GM12878 (cell line): Measurements from ENCODE around the gene SMPX.

Source experiments
- ATF3 ChIP-seq: IDR thresholded peaks from 2 replicates; pipeline ENCODE4 v1.6.1; 2011; ENCODE audit warnings: low read depth, mild to moderate bottlenecking, low read length, moderate library complexity, borderline replicate concordance; ENCODE audit errors: extremely low read depth
- CBX5 ChIP-seq: sonication (generic); IDR thresholded peaks from 2 replicates; pipeline ENCODE4 v1.6.1; 2016; ENCODE audit warnings: low read depth, moderate library complexity, mild to moderate bottlenecking, inconsistent platforms
- CEBPB ChIP-seq, 2 experiments: fragments of 150-350 bp in 1 of 2; IDR thresholded peaks; 2 replicates each; pipeline ENCODE4 v1.6.1; 2012 to 2014; ENCODE audit warnings: low read depth in 2 of 2, low read length in 2 of 2, borderline replicate concordance in 1 of 2, inconsistent platforms in 1 of 2
- CTCF ChIP-seq, 3 experiments: IDR thresholded peaks in 2 of 3; conservative IDR thresholded peaks in 1 of 3; 2 replicates each; pipeline ENCODE4 v1.5.1; 2011; ENCODE audit warnings: low read depth in 3 of 3, low read length in 3 of 3, mild to moderate bottlenecking in 3 of 3, control low read depth in 2 of 3, moderate library complexity in 2 of 3, inconsistent platforms in 1 of 3, mixed read lengths in 1 of 3; ENCODE audit not compliant: control insufficient read depth in 2 of 3, insufficient read depth in 1 of 3; ENCODE audit errors: extremely low read depth in 1 of 3
- ESRRA ChIP-seq: IDR thresholded peaks from 2 replicates; pipeline ENCODE4 v1.6.1; 2012; ENCODE audit warnings: mild to moderate bottlenecking, low read length, improper control_type of control experiment
- NFYB ChIP-seq: IDR thresholded peaks from 2 replicates; pipeline ENCODE4 v1.6.1; 2011; ENCODE audit warnings: low read depth, mild to moderate bottlenecking, low read length, improper control_type of control experiment, moderate library complexity; ENCODE audit not compliant: insufficient read depth
- NKRF ChIP-seq: fragments of 450-650 bp; conservative IDR thresholded peaks from 2 replicates; pipeline ENCODE4 v1.6.1; 2017; ENCODE audit warnings: mild to moderate bottlenecking, moderate library complexity
- PKNOX1 ChIP-seq: fragments of 450-650 bp; IDR thresholded peaks from 2 replicates; pipeline ENCODE4 v1.6.1; 2016; ENCODE audit warnings: mild to moderate bottlenecking
- POLR2A ChIP-seq: IDR thresholded peaks from 2 replicates; pipeline ENCODE4 v1.6.1; 2011; ENCODE audit warnings: low read depth, mild to moderate bottlenecking, low read length
- SMC3 ChIP-seq: IDR thresholded peaks from 2 replicates; pipeline ENCODE4 v1.6.1; 2011; ENCODE audit warnings: low read length, improper control_type of control experiment, borderline replicate concordance
- TAF1 ChIP-seq: IDR thresholded peaks from 2 replicates; pipeline ENCODE4 v1.6.1; 2011; ENCODE audit warnings: mild to moderate bottlenecking, low read depth, low read length, borderline replicate concordance
- ZBTB33 ChIP-seq: fragments of 450-650 bp; IDR thresholded peaks from 2 replicates; pipeline ENCODE4 v1.6.1; 2017; ENCODE audit warnings: mild to moderate bottlenecking
- ZNF274 ChIP-seq: IDR thresholded peaks from one replicate; pipeline ENCODE4 v1.8.0; 2011; ENCODE audit not compliant: insufficient read length, insufficient read depth

GRCh38 chrX:21744060-21744459 is 13.9 kb downstream of the SMPX start:
- TF ChIP-seq POLR2A: no peak
- no peak for TF ChIP-seq ESRRA
- no peak for TF ChIP-seq CTCF (IDR thresholded peaks at IDR 0.05 in 2 of 3, conservative IDR thresholded peaks at IDR 0.05 in 1 of 3; ENCODE audit: control insufficient read depth in 2 of 3, extremely low read depth in 1 of 3, insufficient read depth in 1 of 3, low read depth in 3 of 3, low read length in 3 of 3)
- TF ChIP-seq CBX5: no peak
- no peak for TF ChIP-seq ATF3
- no peak for TF ChIP-seq TAF1
- TF ChIP-seq CEBPB (IDR thresholded peaks at IDR 0.05; ENCODE audit: borderline replicate concordance in 1 of 2, low read depth in 2 of 2, low read length in 2 of 2): no peak
- TF ChIP-seq PKNOX1: no peak
- TF ChIP-seq SMC3: no peak
- TF ChIP-seq NFYB: no peak
- no peak for TF ChIP-seq ZBTB33
- TF ChIP-seq ZNF274: no peak
- no peak for TF ChIP-seq NKRF
